Muscle layer of duodenum (tissue), 2 donors: Measurements from ENCODE around the gene GUCY2F.

Experiments
- H3K27ac ChIP-seq: one replicate; pipeline ENCODE4 v1.7.0; 2013; ENCODE audit warnings: mild to moderate bottlenecking, low read length
- H3K27me3 ChIP-seq: one replicate; pipeline ENCODE4 v1.7.0; 2013; ENCODE audit warnings: low read depth, mild to moderate bottlenecking, control low read depth, low read length
- H3K36me3 ChIP-seq, 2 donors: one replicate each; pipeline ENCODE4 v1.7.0; 2013; ENCODE audit warnings: low read length in 2 of 2, control low read depth in 1 of 2, mild to moderate bottlenecking in 1 of 2; ENCODE audit not compliant: insufficient read depth in 2 of 2, control insufficient read depth in 1 of 2
- H3K4me1 ChIP-seq, 2 donors: one replicate each; pipeline ENCODE4 v1.7.0; 2013; ENCODE audit warnings: low read length in 2 of 2, mild to moderate bottlenecking in 2 of 2, control low read depth in 1 of 2, moderate library complexity in 1 of 2; ENCODE audit not compliant: insufficient read depth in 2 of 2, control insufficient read depth in 1 of 2
- H3K4me3 ChIP-seq, 2 donors: one replicate each; pipeline ENCODE4 v1.7.0; 2013; ENCODE audit warnings: low read length in 2 of 2, low read depth in 1 of 2, mild to moderate bottlenecking in 1 of 2
- H3K9me3 ChIP-seq, 2 donors: one replicate each; pipeline ENCODE4 v1.7.0; 2013; ENCODE audit warnings: low read length in 2 of 2, control low read depth in 1 of 2, mild to moderate bottlenecking in 1 of 2; ENCODE audit not compliant: control insufficient read depth in 1 of 2
- donor health status: healthy.

The GUCY2F gene

DNA sequence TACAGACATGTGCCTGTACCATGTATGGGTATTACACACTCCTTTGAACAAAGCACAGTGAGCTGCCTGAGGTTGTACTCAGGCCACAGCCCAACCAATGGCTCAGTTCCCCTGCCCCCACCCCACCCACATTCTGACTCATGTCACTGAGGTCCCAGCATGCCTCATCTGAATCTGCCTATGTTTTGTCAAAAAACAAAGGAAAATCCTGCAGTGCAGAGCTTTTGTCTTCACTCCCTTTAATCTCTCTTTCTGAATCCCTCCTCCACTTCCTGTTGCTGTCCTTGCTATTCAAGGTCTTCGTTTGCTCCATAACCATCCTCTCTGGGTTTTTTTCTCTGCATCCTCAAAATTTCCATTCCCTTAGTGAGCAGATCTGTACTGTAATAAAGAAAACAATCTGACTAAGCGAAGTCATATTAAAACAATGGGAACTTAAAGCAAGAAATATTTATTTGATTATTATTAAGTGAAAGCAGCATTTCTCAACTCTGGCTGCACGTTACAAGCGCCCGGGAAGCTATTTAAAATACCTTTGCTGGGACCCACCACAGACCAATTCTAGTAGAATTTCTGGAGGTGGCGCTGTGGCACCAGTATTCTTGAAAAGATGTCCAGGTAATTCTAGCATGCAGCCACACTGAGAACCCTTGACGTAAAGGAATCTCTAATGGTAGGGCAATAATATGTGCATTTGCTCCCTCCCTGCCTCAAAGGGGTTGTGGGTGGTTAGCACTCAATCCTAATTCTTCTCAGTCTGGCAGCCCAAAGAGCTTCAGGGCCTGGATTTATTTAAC lies 8.7 kb downstream of the GUCY2F start:
- H3K9me3 ChIP-seq: no peaks in the 10 kb centered on the region
- H3K27me3 ChIP-seq: no peaks in the 10 kb centered on the region
- no peak overlapping the region for H3K4me3 ChIP-seq
- no peak overlapping the region for H3K27ac ChIP-seq
- H3K36me3 ChIP-seq: no peaks in the 10 kb centered on the region
- no peaks in the 10 kb centered on the region for H3K4me1 ChIP-seq

DNA sequence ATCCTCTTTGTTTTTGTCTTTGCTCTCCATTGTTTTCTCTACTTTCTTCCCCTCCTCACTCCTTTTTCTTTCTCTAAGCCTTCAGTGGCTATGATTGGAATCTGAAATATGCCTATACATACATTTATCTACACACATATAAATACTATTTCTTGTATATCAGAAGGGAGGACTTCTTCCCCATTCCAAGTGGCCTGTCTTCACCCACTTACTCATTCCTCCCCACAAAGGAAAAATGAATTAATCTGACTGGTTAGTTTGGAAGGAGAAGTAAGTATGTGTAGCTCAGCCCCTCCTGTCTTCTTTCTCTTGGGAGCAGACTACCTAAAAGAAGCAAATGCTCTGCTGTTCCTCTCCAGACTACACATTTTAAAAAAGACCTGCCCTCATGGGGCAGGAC lies 17.7 kb downstream of the GUCY2F start:
- H3K27me3 ChIP-seq: no peaks in the 10 kb centered on the region
- H3K9me3 ChIP-seq: no peaks in the 10 kb centered on the region
- H3K36me3 ChIP-seq: no peaks in the 10 kb centered on the region
- H3K4me1 ChIP-seq: no peaks in the 10 kb centered on the region
- no peak overlapping the region for H3K4me3 ChIP-seq
- no peak overlapping the region for H3K27ac ChIP-seq

DNA sequence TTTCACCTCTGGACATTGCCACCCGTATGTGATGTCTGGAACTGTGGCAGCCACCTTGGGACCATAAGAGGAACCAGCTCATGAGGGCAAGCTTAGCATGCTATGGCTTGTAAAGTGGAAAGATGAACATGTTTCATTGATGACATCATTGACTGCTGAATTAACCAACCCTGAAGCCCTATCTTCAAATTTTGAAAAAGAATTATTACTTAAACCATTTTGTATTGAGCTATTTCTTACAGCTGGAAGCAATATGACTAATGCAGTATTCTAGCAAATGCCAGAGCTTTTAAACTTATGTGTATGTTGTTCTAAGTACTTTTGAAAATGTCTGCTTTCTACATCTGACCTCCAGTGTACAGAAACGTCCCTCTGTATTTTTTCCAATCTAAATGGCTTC lies 18.1 kb downstream of the GUCY2F start:
- H3K4me3 ChIP-seq: no peak overlapping the region
- no peaks in the 10 kb centered on the region for H3K36me3 ChIP-seq
- no peaks in the 10 kb centered on the region for H3K9me3 ChIP-seq
- no peak overlapping the region for H3K27ac ChIP-seq
- no peaks in the 10 kb centered on the region for H3K4me1 ChIP-seq
- H3K27me3 ChIP-seq: no peaks in the 10 kb centered on the region

DNA sequence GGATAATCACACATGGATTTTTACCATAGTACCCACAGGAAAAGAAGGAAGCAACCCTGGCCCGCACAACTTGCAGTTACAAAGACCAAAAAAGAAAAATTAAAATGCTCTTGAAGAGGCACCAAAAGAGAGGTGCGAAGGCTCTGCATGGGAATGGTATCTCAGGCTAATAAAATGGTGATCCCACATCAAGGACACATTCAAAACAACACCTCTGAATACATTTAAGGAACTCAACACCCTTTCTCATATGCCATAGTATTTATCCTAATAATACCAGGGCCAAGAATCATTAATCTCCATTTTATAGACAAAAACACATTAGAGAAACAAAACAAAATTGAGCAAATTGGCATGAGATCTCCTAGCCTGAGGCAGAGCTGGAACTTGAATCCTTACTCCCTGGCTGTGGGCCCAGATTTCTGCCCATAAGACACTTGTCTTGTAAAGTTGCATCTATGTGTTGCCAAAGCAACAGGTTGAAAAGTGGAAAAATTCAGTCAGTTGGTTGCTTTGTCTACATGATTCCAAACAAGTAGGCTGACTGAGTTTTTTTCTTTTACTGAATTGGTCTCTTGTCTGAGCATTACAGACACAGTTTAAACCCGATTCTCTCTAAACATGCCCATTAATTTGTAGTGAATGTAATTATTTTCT lies 33.5 kb downstream of the GUCY2F start:
- no peak overlapping the region for H3K27ac ChIP-seq
- no peaks in the 10 kb centered on the region for H3K4me1 ChIP-seq
- no peaks in the 10 kb centered on the region for H3K27me3 ChIP-seq
- H3K36me3 ChIP-seq: no peaks in the 10 kb centered on the region
- H3K4me3 ChIP-seq: no peak overlapping the region
- H3K9me3 ChIP-seq: no peaks in the 10 kb centered on the region

DNA sequence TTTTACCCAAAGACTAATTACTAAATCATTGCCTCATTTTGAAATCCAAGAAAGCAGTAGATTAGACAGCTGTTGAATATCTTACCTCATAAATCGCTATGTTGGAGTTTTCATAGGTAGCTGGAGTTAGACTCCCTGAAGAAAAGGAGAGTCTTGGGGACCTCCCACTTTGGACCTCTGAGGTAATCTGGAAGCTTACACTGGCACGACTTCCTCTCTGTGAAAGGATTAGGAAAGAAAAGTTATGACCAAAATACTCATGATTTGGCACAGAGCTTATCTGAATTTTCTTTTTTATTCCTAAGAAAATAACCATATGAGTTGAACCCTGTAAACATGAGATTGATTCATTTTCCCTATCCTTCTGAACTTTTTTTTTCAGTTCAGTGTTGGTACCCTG lies 40.6 kb downstream of the GUCY2F start:
- no peak overlapping the region for H3K27ac ChIP-seq
- H3K4me3 ChIP-seq: no peak overlapping the region
- H3K27me3 ChIP-seq: no peaks in the 10 kb centered on the region
- no peaks in the 10 kb centered on the region for H3K9me3 ChIP-seq
- H3K36me3 ChIP-seq: no peaks in the 10 kb centered on the region
- H3K4me1 ChIP-seq: no peaks in the 10 kb centered on the region

DNA sequence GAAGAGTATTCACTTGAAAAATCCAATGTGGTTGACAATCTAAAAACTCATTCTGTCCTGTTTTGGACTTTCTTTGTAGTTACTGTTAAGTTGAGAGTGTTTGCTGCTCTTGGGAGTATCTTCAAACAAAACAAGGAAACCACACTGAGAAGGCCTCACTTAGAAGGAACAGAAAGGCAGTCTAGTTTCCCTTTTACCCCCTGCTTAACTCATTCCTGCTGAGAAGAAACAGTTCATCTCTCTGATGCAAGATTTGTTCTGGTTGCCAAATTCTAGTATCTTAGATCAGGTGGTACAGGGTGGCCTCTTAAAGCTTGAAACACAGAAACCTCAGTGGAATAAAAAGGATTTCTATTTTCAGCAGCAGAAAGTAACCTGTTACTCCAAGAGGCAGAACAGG lies 41.4 kb downstream of the GUCY2F start:
- Histone ChIP-seq H3K27ac (no peak overlapping the region), H3K27me3 (no peaks in the 10 kb centered on the region), H3K4me3 (no peak overlapping the region), H3K4me1 (no peaks in the 10 kb centered on the region), H3K36me3 (no peaks in the 10 kb centered on the region), H3K9me3 (no peaks in the 10 kb centered on the region)

DNA sequence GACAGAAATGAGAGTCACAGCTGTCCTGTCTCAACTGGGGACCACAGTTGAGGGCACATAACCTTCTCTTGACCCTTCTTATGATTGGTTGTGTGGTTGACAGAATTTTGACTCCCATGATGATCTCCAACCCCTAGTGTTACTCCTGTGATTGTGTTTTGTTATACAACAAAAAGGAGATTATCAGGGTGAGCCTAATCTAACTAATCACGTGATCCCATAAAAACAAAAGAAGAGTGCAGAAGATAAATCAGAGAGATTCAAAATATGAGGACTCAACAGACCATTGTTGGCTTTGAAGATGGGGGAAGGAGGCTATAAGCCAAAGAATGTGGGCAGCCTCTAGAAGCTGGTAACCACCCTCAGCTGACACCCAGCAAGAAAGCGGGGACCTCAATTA lies 72.7 kb downstream of the GUCY2F start:
- no peaks in the 10 kb centered on the region for H3K4me1 ChIP-seq
- H3K9me3 ChIP-seq: no peaks in the 10 kb centered on the region
- no peaks in the 10 kb centered on the region for H3K36me3 ChIP-seq
- H3K27ac ChIP-seq: no peak overlapping the region
- no peak overlapping the region for H3K4me3 ChIP-seq
- no peaks in the 10 kb centered on the region for H3K27me3 ChIP-seq

DNA sequence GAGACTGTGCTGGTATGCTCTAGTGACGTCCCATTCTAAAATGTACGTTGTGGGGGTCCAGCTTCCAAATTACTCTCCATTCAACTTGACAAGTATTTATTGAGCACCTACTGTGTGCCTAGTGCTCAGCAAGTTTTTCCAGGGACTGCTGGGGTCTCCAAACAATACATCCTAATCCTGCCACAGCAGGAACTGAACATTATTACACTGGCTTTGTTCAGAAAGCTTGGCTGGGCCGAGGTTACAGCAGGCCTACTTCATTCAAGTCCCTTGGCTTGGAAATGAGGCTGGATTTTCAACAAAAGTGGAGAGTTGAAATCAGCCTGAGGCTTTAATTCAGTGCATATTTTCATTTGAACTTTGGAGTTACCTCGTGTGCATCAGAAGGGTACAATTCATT lies 78.0 kb downstream of the GUCY2F start:
- Histone ChIP-seq H3K4me3 (no peak overlapping the region), H3K36me3 (no peaks in the 10 kb centered on the region), H3K4me1 (no peaks in the 10 kb centered on the region), H3K27ac (no peak overlapping the region), H3K27me3 (no peaks in the 10 kb centered on the region), H3K9me3 (no peaks in the 10 kb centered on the region)

DNA sequence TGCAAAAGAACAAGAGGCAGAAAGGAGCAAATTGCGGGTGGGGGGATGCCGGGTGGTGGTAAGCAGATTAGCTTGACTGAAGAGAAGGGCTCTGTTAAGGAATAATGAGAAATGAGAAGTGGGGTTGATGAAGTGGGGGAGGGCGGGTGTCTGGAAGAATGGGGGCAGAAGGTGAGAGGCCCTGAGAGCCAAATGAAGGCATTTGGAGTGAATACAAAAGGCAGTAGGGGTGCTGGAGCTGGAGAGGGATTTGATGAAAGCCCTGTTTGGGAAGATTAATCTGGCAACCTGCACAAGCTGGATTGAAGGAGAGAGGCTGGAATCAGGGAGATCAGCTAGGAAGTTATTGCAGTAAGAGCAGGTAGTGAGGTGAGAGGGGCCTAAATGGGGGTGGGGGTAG lies 82.1 kb downstream of the GUCY2F start:
- H3K4me1 ChIP-seq: no peaks in the 10 kb centered on the region
- H3K9me3 ChIP-seq: no peaks in the 10 kb centered on the region
- H3K4me3 ChIP-seq: no peak overlapping the region
- H3K27ac ChIP-seq: no peak overlapping the region
- H3K36me3 ChIP-seq: no peaks in the 10 kb centered on the region
- H3K27me3 ChIP-seq: no peaks in the 10 kb centered on the region

DNA sequence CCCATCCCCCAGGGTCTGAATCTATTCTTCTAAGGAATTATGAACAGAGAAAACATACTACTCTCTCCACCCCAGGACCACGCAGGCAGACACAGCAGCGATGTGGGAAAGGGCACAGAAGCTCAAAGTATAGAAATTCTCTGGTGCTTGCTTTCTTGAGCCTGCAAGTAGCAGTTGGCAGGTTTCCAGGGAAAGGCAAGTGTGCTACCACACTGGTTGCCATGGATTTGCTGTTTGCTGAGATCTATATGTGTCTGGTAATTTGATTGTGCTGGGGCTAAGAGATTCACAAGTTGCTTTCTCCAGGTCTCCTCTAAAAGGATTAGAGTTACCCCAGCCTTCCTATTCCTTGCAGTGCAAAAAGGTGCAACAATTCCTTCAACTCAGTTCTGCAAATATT lies 83.1 kb downstream of the GUCY2F start:
- Histone ChIP-seq H3K4me1 (no peaks in the 10 kb centered on the region), H3K27me3 (no peaks in the 10 kb centered on the region), H3K4me3 (no peak overlapping the region), H3K27ac (no peak overlapping the region), H3K9me3 (no peaks in the 10 kb centered on the region), H3K36me3 (no peaks in the 10 kb centered on the region)

DNA sequence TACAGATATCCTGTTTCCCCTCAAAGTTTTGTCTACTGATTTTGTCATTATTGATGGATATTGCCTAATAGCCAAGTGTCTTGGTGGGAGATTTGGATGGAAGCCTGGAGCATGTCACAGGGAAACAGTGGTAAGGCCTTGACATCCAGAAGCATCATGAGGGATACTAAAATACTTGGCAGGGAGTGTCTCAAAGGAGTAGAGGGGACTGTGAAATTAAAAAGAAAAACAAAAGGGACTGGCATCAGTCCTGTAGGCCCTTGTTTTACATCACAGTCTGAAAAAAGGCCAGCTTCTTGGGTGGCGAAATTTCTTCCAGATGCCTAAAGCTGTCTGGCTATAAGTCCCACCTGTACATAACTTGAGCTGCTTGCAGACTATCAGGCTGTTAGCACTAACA lies 83.8 kb downstream of the GUCY2F start:
- Histone ChIP-seq H3K4me3 (no peak overlapping the region), H3K36me3 (no peaks in the 10 kb centered on the region), H3K27ac (no peak overlapping the region), H3K9me3 (no peaks in the 10 kb centered on the region), H3K27me3 (no peaks in the 10 kb centered on the region), H3K4me1 (no peaks in the 10 kb centered on the region)

DNA sequence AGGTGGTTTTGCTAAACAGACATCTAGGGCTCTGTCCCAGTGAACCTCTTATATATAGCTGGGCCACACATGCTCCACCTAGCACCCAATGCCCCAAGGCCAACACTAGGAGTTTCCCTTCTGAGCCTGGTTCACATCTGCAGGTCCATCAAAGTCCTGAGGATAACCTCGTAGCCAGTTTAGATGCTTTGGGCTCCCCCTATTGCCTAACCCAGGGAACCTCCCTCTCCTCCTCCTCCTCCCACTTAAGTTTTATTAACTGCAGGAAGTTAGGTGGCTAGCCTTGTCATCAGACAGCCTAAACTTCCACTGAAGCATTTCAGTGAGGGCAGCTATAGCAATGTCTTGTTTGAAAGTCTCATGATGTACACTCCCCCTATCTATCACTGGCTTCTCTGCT lies 88.0 kb downstream of the GUCY2F start:
- no peaks in the 10 kb centered on the region for H3K36me3 ChIP-seq
- no peak overlapping the region for H3K4me3 ChIP-seq
- H3K27ac ChIP-seq: no peak overlapping the region
- H3K27me3 ChIP-seq: no peaks in the 10 kb centered on the region
- H3K9me3 ChIP-seq: no peaks in the 10 kb centered on the region
- no peaks in the 10 kb centered on the region for H3K4me1 ChIP-seq
